Sigmoid colon (tissue), 7 donors: Measurements from ENCODE around the gene GNAI2. TPM values are rescaled to one million over a fixed set of nuclear protein-coding genes. Genes with fewer than 3 reads are reported as not detected.

Experiments
- DNase-seq: peaks from one replicate; pipeline ENCODE4 v3.0.0-alpha.2; 2019
- H3K27ac ChIP-seq, 4 donors: fragments of 200-600 bp; sonication (generic); one replicate each; pipeline ENCODE4 v1.5.1; 2016 to 2019; ENCODE audit warnings: mild to moderate bottlenecking in 1 of 4
- H3K27me3 ChIP-seq, 3 donors: fragments of 200-600 bp; sonication (generic); one replicate each; pipeline ENCODE4 v1.5.1; 2019; ENCODE audit warnings: mild to moderate bottlenecking in 1 of 3
- H3K36me3 ChIP-seq, 4 donors: fragments of 200-600 bp; sonication (generic); one replicate each; pipeline ENCODE4 v1.5.1; 2016 to 2019
- H3K4me1 ChIP-seq, 4 donors: fragments of 200-600 bp; sonication (generic); one replicate each; pipeline ENCODE4 v1.5.1; 2017 to 2019
- H3K4me3 ChIP-seq, 4 donors: fragments of 200-600 bp; sonication (generic); one replicate each; pipeline ENCODE4 v1.5.1; 2017 to 2019; ENCODE audit warnings: mild to moderate bottlenecking in 2 of 4, moderate library complexity in 1 of 4
- H3K9me3 ChIP-seq, 4 donors: fragments of 200-600 bp in 3 of 4; sonication (generic) in 3 of 4; one replicate each; pipeline versions ENCODE4 v1.5.1 to v1.6.1; 2013 to 2019
- CTCF ChIP-seq, 4 experiments: fragments of 450-650 bp in 3 of 4; fragments of 200-600 bp in 1 of 4; IDR thresholded peaks; one replicate each; pipeline ENCODE4 v1.5.1; 2016 to 2019; ENCODE audit warnings: antibody characterized with exemption in 4 of 4, mild to moderate bottlenecking in 3 of 4, moderate library complexity in 2 of 4
- EP300 ChIP-seq, 4 donors: sonication (generic); formaldehyde crosslinking; IDR thresholded peaks; one replicate each; pipeline ENCODE4 v1.6.1; 2017; ENCODE audit warnings: antibody characterized with exemption in 4 of 4
- POLR2A ChIP-seq, 2 donors: fragments of 450-650 bp; IDR thresholded peaks; one replicate each; pipeline ENCODE4 v1.6.1; 2016; ENCODE audit warnings: antibody characterized with exemption in 2 of 2, mild to moderate bottlenecking in 2 of 2, moderate library complexity in 2 of 2
- POLR2AphosphoS5 ChIP-seq, 4 donors: sonication (generic); formaldehyde crosslinking; IDR thresholded peaks; one replicate each; pipeline ENCODE4 v1.6.1; 2017; ENCODE audit warnings: antibody characterized with exemption in 4 of 4
- WGBS, 2 donors: extraction: QIAGEN DNeasy Blood & Tissue Kit; methylation state at CpG; one replicate each; pipeline ENCODE4 v1.1.7; 2013; 5-methylcytosine and 5-hydroxymethylcytosine counted together
- intact Hi-C: fragments of 100-400 bp; cut with DNase I; formaldehyde crosslinking; loops from one replicate; pipeline ENCODE4 v1.15.1; 2023
- polyA plus RNA-seq, 3 donors: library from polyadenylated mRNA; stranded (reverse); fragments of 200-250 nt; gene quantifications; one replicate each; pipeline ENCODE4 v1.2.3, GENCODE V29; 2013
- total RNA-seq, 4 donors: library from RNA; depleted of rRNA; stranded (reverse); fragments of >200 nt; gene quantifications; one replicate each; pipeline ENCODE4 v1.1.0, GENCODE V29; 2016
- donor health status: healthy with polysubstance abuse.
- donor health status: Bipolar disorder and iron deficiency.
- donor health status: healthy.

GNAI2 gene
- total and polyA plus RNA-seq, 7 donors = 43.9 to 171 (median 149) TPM

GRCh38 chr3:50217681-50218080 is 18.3 kb upstream of the GNAI2 start:
- Histone ChIP-seq H3K27me3 (peaks cover 0 to 2% (median 0%) of the 10 kb centered on the region in 3 donors), H3K4me3 (no peak overlapping the region), H3K27ac (no peak overlapping the region), H3K36me3 (no peaks in the 10 kb centered on the region), H3K9me3 (no peaks in the 10 kb centered on the region), H3K4me1 (no peaks in the 10 kb centered on the region)
- intact Hi-C loops = no loop called here
- no peak for DNase-seq
- TF ChIP-seq CTCF (IDR thresholded peaks at IDR 0.05) = no peak
- no peak for TF ChIP-seq POLR2A (IDR thresholded peaks at IDR 0.05)
- no peak for TF ChIP-seq EP300 (IDR thresholded peaks at IDR 0.05)
- no peak for TF ChIP-seq POLR2AphosphoS5 (IDR thresholded peaks at IDR 0.05)
- 74 to 82% methylated on average over 10 of the region's 10 CpGs for WGBS, 2 donors

- H3K27me3 ChIP-seq = peaks cover 0 to 2% (median 0%) of the 10 kb centered on the region in 3 donors
- H3K36me3 ChIP-seq = no peaks in the 10 kb centered on the region
- no peak overlapping the region for H3K4me3 ChIP-seq
- 89 to 92% methylated on average over 17 of the region's 17 CpGs for WGBS, 2 donors
- no peak for DNase-seq
- TF ChIP-seq CTCF (IDR thresholded peaks at IDR 0.05) (no peak), POLR2A (IDR thresholded peaks at IDR 0.05) (no peak), POLR2AphosphoS5 (IDR thresholded peaks at IDR 0.05) (no peak), EP300 (IDR thresholded peaks at IDR 0.05) (no peak)
- no peaks in the 10 kb centered on the region for H3K9me3 ChIP-seq
- H3K4me1 ChIP-seq = no peaks in the 10 kb centered on the region
- H3K27ac ChIP-seq = no peak overlapping the region
- intact Hi-C loops = no loop called here
Observed at GRCh38 chr3:50218448-50218847, 17.6 kb upstream of the GNAI2 start.

GRCh38 chr3:50219285-50219684 is 16.7 kb upstream of the GNAI2 start:
- peaks cover 0 to 2% (median 0%) of the 10 kb centered on the region in 3 donors for H3K27me3 ChIP-seq
- no peaks in the 10 kb centered on the region for H3K4me1 ChIP-seq
- TF ChIP-seq EP300 (IDR thresholded peaks at IDR 0.05) = no peak
- TF ChIP-seq CTCF (IDR thresholded peaks at IDR 0.05) = no peak
- no peak for TF ChIP-seq POLR2A (IDR thresholded peaks at IDR 0.05)
- TF ChIP-seq POLR2AphosphoS5 (IDR thresholded peaks at IDR 0.05) = no peak
- H3K36me3 ChIP-seq = no peaks in the 10 kb centered on the region
- intact Hi-C loops = no loop called here
- WGBS, 2 donors = 95 to 96% methylated on average over 5 of the region's 5 CpGs
- no peaks in the 10 kb centered on the region for H3K9me3 ChIP-seq
- H3K4me3 ChIP-seq = no peak overlapping the region
- DNase-seq = no peak
- H3K27ac ChIP-seq = no peak overlapping the region

- no peaks in the 10 kb centered on the region for H3K36me3 ChIP-seq
- DNase-seq = no peak
- H3K4me1 ChIP-seq = no peaks in the 10 kb centered on the region
- intact Hi-C loops = no loop called here
- H3K4me3 ChIP-seq = no peak overlapping the region
- no peaks in the 10 kb centered on the region for H3K9me3 ChIP-seq
- H3K27me3 ChIP-seq = peaks cover 0 to 2% (median 0%) of the 10 kb centered on the region in 3 donors
- TF ChIP-seq CTCF (IDR thresholded peaks at IDR 0.05) = no peak
- no peak for TF ChIP-seq POLR2AphosphoS5 (IDR thresholded peaks at IDR 0.05)
- TF ChIP-seq POLR2A (IDR thresholded peaks at IDR 0.05) = no peak
- TF ChIP-seq EP300 (IDR thresholded peaks at IDR 0.05) = no peak
- H3K27ac ChIP-seq = no peak overlapping the region
- WGBS, 2 donors = 82 to 84% methylated on average over 6 of the region's 6 CpGs
Observed at GRCh38 chr3:50220109-50220508, 15.9 kb upstream of the GNAI2 start.

- intact Hi-C loops = no loop called here
Observed at GRCh38 chr3:50221051-50221410, 15.0 kb upstream of the GNAI2 start.

More at GRCh38 chr3:50221051-50221410, 15.0 kb upstream of the GNAI2 start:
- peaks cover 0 to 6% (median 2%) of the 10 kb centered on the region in 4 donors for H3K4me1 ChIP-seq
- no peaks in the 10 kb centered on the region for H3K36me3 ChIP-seq
- WGBS, 2 donors = 58 to 76% methylated on average over 4 of the region's 4 CpGs
- H3K27ac ChIP-seq = no peak overlapping the region
- no peak for DNase-seq
- TF ChIP-seq CTCF (IDR thresholded peaks at IDR 0.05) (no peak), POLR2AphosphoS5 (IDR thresholded peaks at IDR 0.05) (no peak), POLR2A (IDR thresholded peaks at IDR 0.05) (no peak), EP300 (IDR thresholded peaks at IDR 0.05) (no peak)
- H3K4me3 ChIP-seq = no peak overlapping the region
- H3K27me3 ChIP-seq = peaks cover 0 to 2% (median 0%) of the 10 kb centered on the region in 3 donors
- no peaks in the 10 kb centered on the region for H3K9me3 ChIP-seq
